Globus pallidus (tissue), 1 donor: ENCODE measurements around the gene SSBP2.
A peak's percentile ranks its signal among the peaks of the same experiment; 100 is the strongest.

ENCODE experiments used
- DNase-seq: peaks from one replicate; pipeline ENCODE4 v3.0.0-alpha.2; 2015; ENCODE audit warnings: low spot score

Gene SSBP2

DNA sequence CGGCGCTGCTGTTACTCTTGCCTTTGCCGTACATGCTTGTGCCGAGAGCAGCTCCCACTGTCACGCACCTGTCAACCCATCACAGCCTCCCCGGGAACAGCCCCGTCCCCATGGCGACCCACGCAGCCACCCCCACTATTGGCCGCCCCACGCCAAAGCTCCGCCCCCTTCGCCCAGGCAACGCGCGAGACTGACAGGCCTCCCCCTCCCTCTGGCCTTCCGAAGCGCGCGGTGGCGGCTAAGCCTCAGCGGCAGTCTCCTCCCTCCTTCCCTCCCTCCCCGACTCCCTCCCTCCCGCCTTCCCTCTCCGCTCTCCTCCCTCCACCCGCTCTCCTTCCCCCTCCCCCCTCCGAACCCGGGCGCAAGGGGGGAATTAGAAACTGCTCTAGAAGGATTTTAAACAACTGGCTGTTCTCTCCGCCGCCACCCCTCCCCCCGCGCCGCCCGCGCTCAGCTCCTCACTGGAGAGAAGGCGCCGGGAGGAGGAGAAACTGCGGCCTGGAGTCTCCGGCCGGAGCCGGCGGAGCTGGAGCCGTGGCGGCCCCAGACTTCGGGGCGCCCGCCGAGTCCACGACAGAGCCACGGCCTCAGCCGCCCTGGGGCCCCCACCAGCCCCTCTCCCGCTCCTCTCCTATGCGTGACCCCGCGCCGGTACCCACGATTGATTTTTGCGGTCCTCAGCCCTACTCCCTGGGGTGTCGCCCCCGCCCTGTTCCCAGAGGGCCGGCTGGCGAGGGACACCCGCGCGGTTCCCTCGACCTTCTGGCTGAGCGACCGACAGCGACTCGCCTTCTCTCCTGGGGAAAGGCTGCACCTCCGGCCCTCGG is at the start of gene SSBP2:
Gene SSBP2, minus strand, starts transcription at position 89 of the 827 bp plus-strand sequence. Its CDS starts 55 bp downstream, at position 34.
- peak; percentile 100 for DNase-seq

DNA sequence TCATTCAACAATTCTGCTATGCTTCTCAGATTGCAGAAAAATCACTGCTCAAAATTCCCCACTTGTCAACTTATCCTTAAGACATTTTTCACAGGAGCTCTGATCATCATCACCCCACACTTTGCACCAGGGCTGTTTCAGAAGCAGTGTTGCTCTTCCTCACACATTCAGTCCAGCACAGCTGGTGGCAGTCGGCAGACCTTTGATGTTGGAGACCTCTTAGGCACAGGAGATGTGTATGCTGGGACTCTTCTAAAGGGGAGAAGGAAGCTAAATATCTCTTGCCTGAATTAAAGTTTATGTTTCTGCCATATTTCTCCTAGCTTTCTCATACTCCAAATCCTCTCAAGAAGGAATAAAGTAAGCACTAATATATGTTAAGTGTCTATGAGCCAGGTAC is 44.8 kb upstream of the SSBP2 start:
- DNase-seq: no peak

DNA sequence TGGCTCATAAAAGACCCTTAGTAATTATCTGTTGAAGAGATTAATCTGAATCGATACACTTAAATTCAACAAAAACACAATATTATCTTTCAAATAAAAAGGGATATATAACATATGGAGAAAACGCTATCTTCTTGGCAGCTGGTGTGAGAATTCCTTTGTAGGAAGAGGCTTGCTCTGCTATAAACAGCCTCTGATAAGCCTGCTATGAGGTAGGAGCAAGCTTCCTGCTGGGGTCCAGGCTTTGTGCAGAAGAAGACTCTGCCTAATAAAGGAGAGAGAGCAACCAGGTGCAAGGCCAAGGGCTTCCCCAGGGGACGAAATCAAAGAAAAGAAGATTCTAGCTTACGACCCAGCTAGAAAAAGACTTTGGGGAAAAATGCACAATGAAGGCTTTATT is 43.3 kb upstream of the SSBP2 start:
- DNase-seq: no peak

DNA sequence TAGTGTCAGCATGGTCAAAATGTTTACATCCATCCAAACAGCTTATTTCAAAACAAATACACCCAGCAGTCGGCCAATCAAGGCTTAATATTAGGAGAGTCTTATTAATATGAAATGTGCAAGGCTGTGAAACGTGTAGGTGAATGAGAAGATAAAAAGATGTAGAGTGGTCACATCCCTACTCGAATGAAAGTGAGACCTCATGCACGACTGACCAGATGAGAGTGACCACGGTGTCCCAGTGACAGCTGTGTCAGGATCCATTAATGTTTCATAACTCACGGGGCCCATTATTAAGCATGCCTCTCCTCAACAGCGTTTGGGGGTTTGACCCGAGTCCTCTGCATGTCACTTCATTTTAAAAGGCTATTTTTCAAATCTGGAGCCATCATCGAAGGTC is 39.4 kb upstream of the SSBP2 start:
- DNase-seq: no peak

DNA sequence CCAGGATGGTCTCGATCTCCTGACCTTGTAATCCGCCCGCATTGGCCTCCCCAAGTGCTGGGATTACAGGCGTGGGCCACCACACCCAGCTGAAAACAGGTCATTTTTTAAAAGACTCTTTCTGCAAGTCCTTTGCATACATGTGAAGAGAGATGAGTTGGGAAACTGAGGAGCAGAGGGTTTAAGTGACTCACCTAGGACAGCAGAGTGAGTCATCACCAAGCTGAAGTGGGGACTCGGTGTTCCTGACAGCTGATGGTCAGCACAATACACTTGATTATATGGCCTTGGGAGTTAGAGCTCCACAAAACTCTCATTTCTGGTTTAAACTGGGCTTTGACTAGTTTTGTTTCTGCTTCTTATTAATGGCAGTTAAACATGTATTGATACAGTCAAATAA is 38.1 kb upstream of the SSBP2 start:
- DNase-seq: no peak

DNA sequence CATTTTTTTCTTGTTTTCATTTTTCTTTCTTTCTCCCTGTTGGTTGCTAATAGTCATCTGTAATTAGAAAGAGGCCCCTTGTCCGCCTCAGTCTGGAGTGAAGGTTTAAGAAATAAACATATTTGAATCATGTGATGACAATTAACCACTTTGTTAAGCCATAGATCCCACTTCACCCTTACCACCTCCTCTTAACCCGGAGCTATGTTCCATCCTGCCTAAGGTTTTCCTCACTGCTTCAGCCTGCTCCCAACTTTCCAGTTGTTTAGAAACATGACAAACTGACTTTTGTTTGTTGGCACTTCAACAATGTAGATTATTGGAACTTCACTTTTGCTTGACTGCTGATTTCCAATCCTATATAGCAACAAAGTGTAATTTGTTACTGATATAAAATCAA is 37.4 kb upstream of the SSBP2 start:
- no peak for DNase-seq

DNA sequence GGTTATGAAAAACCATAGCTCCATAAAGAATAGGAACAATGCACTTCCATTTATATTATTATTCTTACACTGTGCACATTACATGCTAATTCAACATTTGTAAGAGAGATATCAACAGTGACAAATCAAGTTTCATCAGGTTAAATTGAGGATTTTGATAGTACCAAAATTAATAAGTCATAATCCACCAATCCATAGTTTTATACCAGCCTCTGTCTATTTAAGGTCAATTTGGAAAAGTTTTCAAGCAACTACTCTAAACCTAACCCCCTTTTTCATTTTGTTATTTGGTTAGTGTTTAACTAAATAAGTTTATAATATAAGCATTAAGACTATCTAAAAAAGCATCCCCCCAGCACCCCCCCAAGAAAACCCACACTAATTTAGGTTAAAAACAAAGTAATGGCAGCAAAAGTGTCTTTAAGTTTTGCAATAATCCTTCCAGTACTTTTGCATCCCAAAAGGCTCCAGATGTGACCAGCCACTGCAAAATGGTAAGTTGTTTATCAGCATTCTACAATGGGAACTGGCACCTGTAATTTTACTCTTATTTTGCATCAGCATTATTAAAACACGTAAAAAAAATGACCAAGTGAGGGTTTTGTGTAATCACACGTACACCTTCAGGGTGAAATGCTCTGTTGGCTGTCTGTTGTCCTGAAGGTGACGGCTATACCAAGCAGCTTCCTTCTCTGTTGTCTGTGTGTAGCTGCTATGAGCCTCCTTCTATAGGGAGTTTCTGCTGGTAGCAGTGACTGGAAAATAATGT is 36.8 kb upstream of the SSBP2 start:
- peak; percentile 70 for DNase-seq

DNA sequence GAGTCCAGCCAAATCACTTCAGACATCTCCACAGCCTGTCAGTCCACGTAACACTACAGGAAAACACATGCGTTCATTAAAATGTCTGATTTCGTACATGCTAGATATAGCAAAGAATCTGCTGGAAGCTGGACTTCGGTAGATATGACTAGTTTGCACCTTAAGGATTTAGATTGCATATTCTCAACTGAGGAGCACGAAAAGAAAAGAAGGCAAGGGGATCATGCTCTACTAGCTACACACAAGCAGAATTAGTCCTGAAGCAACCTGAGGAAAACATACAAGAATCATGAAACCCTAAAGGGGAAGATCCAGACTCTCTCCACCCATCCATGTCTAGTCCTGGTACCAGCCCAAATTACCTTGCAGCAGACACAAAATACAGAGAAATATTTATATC is 36.1 kb upstream of the SSBP2 start:
- DNase-seq: no peak

DNA sequence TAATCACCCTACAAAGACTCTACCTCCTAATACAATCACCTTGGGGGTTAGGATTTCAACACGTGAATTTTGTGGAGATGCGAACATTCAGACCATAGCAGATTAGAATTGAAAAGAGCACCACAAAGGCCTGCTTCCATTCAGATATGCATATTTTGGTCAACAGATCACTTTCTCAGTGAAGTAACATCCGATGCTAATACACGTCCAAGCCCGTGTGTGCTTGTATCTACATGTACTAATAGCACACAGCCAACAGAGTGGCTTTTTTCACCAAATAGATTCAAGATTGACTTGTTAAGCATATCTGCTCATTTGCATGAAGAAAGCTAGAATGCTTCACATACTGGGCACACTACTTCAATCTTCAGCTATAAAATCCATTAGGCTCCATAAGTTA is 35.6 kb upstream of the SSBP2 start:
- DNase-seq: no peak

DNA sequence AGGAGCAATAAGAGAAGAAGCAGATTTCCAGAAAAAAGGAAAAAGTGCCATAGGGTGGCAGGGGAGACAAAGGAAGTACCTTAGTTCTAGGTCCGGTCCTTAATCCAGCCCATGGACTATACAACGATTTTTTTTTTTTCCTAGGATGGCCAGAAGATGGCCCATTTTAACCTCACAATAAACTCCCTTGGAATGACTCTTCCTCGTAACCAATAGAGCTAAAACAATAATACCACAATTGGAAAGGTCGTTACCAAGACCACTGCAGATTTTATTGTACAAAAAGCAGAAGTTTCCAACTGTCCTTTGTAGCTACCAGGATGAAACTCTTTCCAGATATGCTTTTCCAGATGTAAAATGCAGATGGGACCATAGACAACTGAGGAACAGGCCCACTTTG is 34.4 kb upstream of the SSBP2 start:
- DNase-seq: no peak

DNA sequence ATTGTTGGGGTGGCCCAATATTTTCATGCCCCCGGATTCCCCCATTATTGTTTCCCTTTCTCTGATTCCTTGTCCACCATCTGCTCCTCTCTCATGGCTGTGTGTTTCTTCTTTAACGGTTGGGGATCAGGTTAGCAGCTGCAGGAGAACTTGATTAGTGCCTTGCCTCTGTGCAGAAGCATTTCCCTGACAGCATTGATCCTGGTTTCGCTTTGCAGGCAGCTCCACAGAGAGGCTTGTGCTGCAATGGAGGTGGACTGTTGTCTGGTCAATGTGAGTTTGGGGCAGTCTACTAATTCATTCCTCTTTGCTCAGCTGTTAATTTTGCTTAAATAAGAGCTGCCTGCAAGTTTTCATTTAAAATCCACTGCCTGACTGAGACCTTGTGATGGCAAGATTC is 32.5 kb upstream of the SSBP2 start:
- peak; percentile 42 for DNase-seq

DNA sequence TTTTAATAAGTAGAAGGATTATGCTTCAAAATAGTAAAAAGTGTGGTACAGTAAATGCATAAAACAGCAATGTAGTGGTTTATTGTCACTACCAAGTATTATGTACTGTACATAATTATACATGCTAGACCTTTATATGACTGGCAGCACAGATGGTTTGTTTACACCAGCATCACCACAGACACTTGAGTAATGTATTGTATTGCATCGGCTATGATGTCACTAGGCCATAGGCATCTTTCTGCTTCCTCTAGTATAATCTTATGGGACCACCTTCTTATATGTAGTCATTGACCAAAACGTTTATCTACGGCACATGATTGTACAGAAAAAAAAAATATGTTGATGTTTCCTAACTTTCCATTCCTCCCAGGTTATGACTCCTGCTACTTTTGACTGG is 31.9 kb upstream of the SSBP2 start:
- no peak for DNase-seq

DNA sequence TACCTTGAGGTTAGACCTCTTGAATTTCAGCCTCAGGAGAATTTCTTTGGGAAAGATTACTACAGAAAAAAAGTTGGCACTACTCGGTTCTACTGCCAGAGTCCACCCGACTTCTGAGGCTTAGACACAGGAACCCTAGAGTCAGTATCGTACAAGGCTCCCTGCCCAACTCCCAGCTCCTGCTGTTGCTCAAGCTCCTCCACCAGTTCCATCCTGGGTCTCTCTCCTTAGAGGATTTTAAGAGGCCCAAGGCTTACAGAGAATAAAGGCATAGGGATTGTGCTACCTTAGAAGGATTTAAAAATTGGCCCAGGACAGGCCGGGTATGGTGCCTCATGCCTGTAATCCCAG is 29.0 kb upstream of the SSBP2 start:
- DNase-seq: no peak

DNA sequence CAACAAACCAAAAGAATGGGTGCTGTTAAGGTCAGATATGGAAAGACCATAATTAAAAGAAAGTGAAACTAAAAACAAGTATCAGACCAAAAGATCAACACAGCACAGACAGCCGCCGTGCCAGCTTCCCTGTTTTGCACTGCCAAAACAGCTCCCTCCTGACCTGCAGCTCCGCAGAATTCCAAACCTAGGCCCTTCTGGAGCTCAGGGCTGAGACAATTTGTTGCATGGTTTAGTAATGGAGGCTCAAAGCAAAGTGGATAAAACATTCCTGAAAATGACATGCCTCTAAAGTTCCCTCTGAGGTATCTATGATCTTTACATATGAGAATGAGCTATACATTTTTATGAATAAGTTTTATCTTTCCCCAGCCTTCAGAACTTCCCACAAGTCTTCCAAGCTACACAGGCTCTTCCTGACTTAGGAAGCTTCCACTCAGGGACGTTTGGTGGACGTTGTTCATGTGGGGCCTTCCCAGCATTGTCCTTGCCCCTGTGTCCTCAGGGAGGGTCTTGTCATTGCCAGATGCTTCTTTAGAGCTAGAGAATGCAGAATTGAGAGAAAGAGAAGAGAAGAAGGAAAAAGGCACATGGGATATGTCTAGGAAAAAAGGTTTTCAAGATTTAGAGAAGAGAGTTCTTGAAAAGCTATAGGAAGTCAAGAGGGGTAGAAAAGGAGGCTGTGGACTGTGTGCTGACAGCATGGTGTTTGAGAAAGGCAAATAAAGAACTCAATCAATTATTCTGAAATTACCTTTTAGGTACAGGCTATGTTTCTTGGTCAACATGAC is 28.4 kb upstream of the SSBP2 start:
- DNase-seq: peak; percentile 55

DNA sequence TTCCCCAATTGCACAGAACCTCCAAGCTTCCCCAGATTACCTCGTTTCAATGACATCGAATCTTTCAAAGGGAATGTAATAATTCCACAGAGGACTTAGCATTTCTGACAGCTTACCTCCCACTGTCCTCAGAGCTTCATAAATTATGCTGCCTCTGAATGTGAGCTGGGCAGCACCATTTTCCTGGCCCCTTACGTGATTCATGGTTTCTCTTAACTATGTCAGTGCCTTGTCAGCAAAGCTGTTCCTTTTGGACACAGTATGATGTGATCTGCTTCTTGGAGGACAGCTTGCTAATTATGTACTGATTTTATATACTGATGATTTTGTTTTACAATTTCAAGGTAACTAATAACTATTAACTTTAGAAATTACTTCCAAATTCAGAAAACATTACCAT is 27.7 kb upstream of the SSBP2 start:
- peak; percentile 28 for DNase-seq

DNA sequence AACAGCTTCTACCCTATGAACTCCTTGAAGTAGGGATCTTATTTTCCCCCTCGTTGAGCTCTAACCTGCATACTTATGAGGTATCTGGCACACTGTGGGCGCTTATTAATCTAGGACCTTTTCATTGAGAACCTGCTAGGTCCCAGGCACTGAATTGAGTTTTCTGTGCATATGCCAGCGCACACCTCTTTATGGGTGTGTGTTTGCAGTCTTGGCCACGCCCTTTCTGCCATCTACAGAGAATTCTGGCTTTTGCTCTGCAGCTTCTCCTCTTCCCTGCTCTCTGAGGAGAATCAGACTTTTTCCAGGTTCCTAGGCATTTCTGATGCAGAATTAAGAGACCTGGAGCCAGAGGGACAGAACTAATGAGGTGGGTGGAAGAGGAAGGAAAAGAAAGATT is 25.4 kb upstream of the SSBP2 start:
- no peak for DNase-seq

DNA sequence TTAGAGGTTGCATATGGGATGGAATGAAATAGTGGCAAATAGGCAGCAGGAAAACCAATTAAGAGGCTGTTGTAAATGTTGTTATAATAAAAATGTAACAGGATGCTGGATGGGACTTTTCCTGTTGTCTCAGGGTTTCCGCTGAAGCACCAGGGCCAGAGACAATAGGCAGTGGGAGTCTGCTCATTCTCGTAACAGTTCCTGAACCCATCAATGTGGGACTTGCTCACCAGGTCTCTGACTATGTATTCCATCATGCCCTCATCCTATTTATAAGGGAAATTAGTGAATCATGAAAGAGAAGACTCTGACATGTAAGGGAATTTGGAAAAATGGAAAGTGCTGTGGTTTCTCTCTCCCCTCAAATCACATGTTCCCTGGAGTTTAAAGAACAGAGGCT is 23.5 kb upstream of the SSBP2 start:
- no peak for DNase-seq

DNA sequence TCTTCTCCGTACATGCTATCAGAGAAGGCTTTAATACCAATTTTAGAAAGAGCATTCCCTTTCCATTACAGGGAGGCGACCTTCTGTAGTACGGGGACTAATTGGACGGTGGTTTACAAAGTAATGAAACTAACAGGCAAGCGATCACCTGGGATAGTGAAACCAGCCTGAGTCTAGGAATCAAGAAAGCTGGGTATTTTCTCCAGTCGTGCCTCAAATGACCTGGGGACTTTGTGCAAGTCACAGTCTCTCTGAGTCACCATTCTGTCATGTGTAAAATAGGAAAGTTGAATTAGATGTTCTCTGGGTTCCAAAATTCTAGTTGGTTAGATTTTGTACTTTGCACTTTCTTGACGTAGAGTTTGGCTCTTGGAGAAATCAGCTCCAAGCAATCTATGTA is 22.7 kb upstream of the SSBP2 start:
- no peak for DNase-seq

DNA sequence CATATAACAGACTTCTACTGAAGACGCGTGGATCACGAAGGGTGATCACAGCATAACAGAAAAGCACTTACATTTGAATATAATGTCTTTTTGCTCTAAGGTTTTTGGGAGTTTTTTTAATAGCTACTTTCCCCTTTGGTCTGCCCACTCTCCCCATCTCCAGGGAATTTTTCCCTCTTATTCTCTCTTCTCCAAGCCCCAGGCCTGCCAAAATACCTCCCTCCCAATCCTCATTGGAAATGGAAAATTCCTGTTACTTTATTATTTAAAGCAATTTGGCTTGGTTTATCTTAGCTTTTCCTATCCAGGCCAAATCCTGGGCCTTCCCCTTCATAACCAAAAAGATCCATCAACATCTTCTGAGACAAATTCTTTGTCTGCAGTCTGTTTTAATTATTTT is 22.3 kb upstream of the SSBP2 start:
- DNase-seq: no peak

DNA sequence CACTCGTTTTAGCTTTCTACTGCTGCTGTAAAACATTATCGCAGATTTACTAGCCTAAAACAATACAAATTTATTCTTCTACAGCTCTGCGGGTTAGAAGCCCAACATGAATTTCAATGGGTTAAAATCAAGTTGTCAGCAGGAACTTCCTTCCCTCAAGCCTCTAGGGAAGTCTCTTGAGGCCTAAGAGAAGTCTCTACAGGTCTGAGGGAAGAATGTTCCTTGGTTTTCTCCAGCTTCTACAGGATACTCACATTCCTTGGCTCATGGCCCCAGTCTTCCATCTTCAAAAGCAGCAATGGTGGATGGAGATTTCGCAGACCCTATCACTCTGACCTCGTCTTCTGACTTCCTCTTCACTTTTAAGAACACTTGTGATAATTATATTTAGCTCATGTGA is 21.6 kb upstream of the SSBP2 start:
- no peak for DNase-seq

DNA sequence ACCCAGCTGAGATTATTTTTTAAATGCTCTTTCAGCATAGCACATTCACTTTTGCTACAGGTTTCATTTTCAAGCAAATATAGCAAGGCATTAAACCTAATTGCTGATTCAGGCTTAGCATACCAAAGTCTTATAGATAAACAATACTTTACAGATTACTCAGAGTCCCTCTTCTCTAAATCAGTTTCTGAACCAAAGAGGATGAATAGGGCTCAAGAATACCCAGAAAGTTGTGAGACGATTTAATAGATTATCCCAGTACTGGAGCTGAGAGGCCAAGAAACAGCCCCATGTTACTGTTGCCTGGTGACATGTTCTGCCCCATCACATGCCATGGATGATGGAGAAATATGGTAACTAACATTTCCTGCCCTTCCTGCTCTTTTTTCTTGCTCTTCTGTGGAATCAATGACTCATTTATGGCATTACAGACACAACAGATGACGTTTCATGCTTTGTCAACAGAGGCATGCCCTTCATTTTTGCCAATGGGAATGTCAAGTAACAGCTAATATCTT is 18.1 kb upstream of the SSBP2 start:
- DNase-seq: no peak

DNA sequence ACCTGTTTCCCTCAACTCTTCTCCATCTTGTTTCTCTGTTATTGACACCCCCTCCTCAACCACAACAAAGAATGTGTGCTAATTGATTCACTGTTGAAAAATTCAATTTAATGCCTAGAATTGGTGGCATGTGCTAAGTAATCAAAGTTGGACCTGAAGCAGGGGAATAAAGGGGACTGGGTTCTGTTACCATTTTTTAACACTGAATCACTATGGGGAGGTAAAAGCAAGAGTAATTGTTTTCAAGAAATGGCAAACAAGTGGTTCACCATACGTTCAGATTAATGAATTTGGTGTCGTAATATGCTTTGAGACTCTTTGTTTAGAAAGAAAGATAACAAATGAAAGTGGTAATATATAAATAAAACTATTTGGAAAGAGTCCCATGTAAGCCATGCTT is 17.0 kb upstream of the SSBP2 start:
- DNase-seq: no peak

DNA sequence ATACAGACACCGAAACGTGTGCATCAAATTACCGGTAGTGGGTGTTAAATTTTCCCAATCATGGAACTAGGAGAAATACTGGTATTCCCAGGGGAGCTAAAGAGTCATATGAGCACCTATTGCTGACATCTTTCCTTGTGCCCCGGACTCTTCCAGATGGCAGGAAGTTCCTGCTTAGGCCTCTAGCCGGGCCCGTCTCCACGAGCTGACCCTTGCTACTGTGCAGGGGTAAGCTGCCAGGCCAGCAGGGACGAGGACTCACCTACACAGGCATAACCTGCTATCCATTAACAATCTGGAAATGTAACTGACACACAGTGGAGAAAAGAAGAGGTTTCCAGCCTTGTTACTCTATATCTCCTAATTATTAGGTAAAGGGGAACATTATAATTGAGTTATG is 16.2 kb upstream of the SSBP2 start:
- DNase-seq: no peak
